IMR-90 (cell line): ENCODE data around the gene RPTOR.

Experiments used
- CTCF ChIP-seq: conservative IDR thresholded peaks from 2 replicates; pipeline ENCODE4 v1.5.1; 2012; ENCODE audit warnings: mild to moderate bottlenecking, low read depth, low read length, improper control_type of control experiment
- MXI1 ChIP-seq: IDR thresholded peaks from 2 replicates; pipeline ENCODE4 v1.6.1; 2012; ENCODE audit warnings: low read depth, mild to moderate bottlenecking, low read length, moderate library complexity, borderline replicate concordance
- POLR2A ChIP-seq: IDR thresholded peaks from 2 replicates; pipeline ENCODE4 v1.6.1; 2012; ENCODE audit warnings: mild to moderate bottlenecking, low read depth, low read length
- RAD21 ChIP-seq: IDR thresholded peaks from 2 replicates; pipeline ENCODE4 v1.6.1; 2012; ENCODE audit warnings: low read length, improper control_type of control experiment

GRCh38 chr17:80910043-80910442, 365.4 kb downstream of the RPTOR start:
- no peak for TF ChIP-seq MXI1
- no peak for TF ChIP-seq CTCF
- no peak for TF ChIP-seq RAD21
- TF ChIP-seq POLR2A = no peak
